B cell (primary cell): ENCODE results near the gene MLKL. TPM values are rescaled to one million over a fixed set of nuclear protein-coding genes. Genes with fewer than 3 reads are reported as not detected.

Experiments
- ATAC-seq: fragments of 200-7000 bp; cut with Tn5 transposase; one replicate; pipeline ENCODE4 v1.10.0; 2021; ENCODE audit warnings: low read depth, mild to moderate bottlenecking, moderate number of reproducible peaks, moderate library complexity
- CTCF ChIA-PET: fragments of 350-600 bp; sonication (Branson Sonifier 250); formaldehyde crosslinking; loops from one replicate; lab custom pipeline; 2021; ENCODE audit warnings: antibody characterized with exemption, inconsistent platforms; lab: Charles Lee
- POLR2A ChIA-PET: fragments of 350-600 bp; sonication (Branson Sonifier 250); formaldehyde crosslinking; loops from one replicate; lab custom pipeline; 2021; ENCODE audit warnings: antibody characterized with exemption; lab: Charles Lee
- DNase-seq: peaks from one replicate; pipeline ENCODE4 v3.0.0; 2013
- H2AFZ ChIP-seq: 2 replicates; pipeline ENCODE4 v1.6.1; 2012; ENCODE audit warnings: mild to moderate bottlenecking, low read depth, low read length; ENCODE audit not compliant: insufficient read depth, poor library complexity, severe bottlenecking
- H3K27ac ChIP-seq, 2 donors: 1 replicate in 1 of 2; 2 replicates in 1 of 2; pipeline ENCODE4 v1.5.1; 2012 to 2013; ENCODE audit warnings: low read length in 2 of 2, mild to moderate bottlenecking in 2 of 2, moderate library complexity in 1 of 2
- H3K27me3 ChIP-seq, 4 experiments: fragments of 200-600 bp in 1 of 4; sonication (generic) in 1 of 4; replicated peaks in 1 of 4; 1 replicate in 2 of 4; 2 replicates in 2 of 4; pipeline versions ENCODE4 v1.6.1 to v1.7.0; 2013 to 2016; ENCODE audit warnings: low read length in 3 of 4, mild to moderate bottlenecking in 2 of 4, mixed read lengths in 1 of 4, moderate library complexity in 1 of 4; ENCODE audit not compliant: insufficient read depth in 4 of 4, control insufficient read depth in 3 of 4; ENCODE audit errors: control extremely low read depth in 1 of 4
- H3K36me3 ChIP-seq, 2 experiments: replicated peaks in 1 of 2; 1 replicate in 1 of 2; 2 replicates in 1 of 2; pipeline versions ENCODE4 v1.6.1 to v1.7.1; 2013; ENCODE audit warnings: low read length in 1 of 2; ENCODE audit not compliant: insufficient read depth in 2 of 2, control insufficient read depth in 1 of 2; ENCODE audit errors: control extremely low read depth in 1 of 2, extremely low read depth in 1 of 2
- H3K4me1 ChIP-seq, 2 donors: fragments of 200-600 bp in 1 of 2; sonication (generic) in 1 of 2; 1 replicate in 1 of 2; 2 replicates in 1 of 2; pipeline versions ENCODE4 v1.5.1 to v1.6.1; 2013 to 2017; ENCODE audit warnings: low read length in 2 of 2; ENCODE audit not compliant: control insufficient read depth in 2 of 2, insufficient read depth in 2 of 2
- H3K4me2 ChIP-seq: replicated peaks from 2 replicates; pipeline ENCODE3; 2012; ENCODE audit warnings: mild to moderate bottlenecking, low read depth, low read length; ENCODE audit not compliant: poor library complexity, severe bottlenecking
- H3K4me3 ChIP-seq, 5 experiments: fragments of 200-600 bp in 1 of 5; sonication (generic) in 1 of 5; 1 replicate in 3 of 5; 2 replicates in 2 of 5; pipeline versions ENCODE4 v1.5.1 to v1.7.0; 2011 to 2016; ENCODE audit warnings: low read length in 4 of 5, mild to moderate bottlenecking in 4 of 5, low read depth in 2 of 5, control low read depth in 1 of 5, moderate library complexity in 1 of 5; ENCODE audit not compliant: insufficient read depth in 1 of 5; ENCODE audit errors: control extremely low read depth in 1 of 5, extremely low read depth in 1 of 5
- H3K79me2 ChIP-seq: fragments of 200-600 bp; sonication (generic); one replicate; pipeline ENCODE4 v1.6.0; 2016; ENCODE audit warnings: low read length; ENCODE audit not compliant: control insufficient read depth, insufficient read depth
- H3K9ac ChIP-seq: fragments of 200-600 bp; sonication (generic); 2 replicates; pipeline ENCODE4 v1.6.1; 2017; ENCODE audit warnings: mild to moderate bottlenecking, low read length, moderate library complexity
- H3K9me3 ChIP-seq, 3 donors: one replicate each; pipeline versions ENCODE4 v1.6.1 to v1.7.1; 2013; ENCODE audit warnings: low read length in 2 of 3; ENCODE audit not compliant: control insufficient read depth in 2 of 3, insufficient read depth in 1 of 3; ENCODE audit errors: control extremely low read depth in 1 of 3
- H4K20me1 ChIP-seq: 2 replicates; pipeline ENCODE4 v1.6.0; 2012; ENCODE audit warnings: mild to moderate bottlenecking, low read length; ENCODE audit not compliant: insufficient read depth, control insufficient read depth, poor library complexity, severe bottlenecking
- H3K27ac Mint-ChIP-seq: one replicate; pipeline ENCODE4 v1.8.0; 2021; ENCODE audit warnings: mixed read lengths
- H3K27me3 Mint-ChIP-seq: one replicate; pipeline ENCODE4 v1.8.0; 2021; ENCODE audit warnings: mixed read lengths
- H3K4me1 Mint-ChIP-seq: one replicate; pipeline ENCODE4 v1.8.0; 2021; ENCODE audit warnings: mixed read lengths
- H3K4me3 Mint-ChIP-seq: one replicate; pipeline ENCODE4 v1.8.0; 2021; ENCODE audit warnings: mixed read lengths
- H3K9me3 Mint-ChIP-seq: one replicate; pipeline ENCODE4 v1.8.0; 2022; ENCODE audit warnings: mixed read lengths; ENCODE audit not compliant: insufficient read depth
- EZH2 ChIP-seq: IDR thresholded peaks from 2 replicates; pipeline ENCODE4 v1.6.1; 2012; ENCODE audit warnings: borderline replicate concordance, low read depth, mild to moderate bottlenecking, moderate library complexity, low read length; ENCODE audit not compliant: insufficient read depth, poor library complexity, severe bottlenecking
- WGBS: methylation state at CpG from one replicate; pipeline ENCODE4 v1.1.5; 2013; ENCODE audit warnings: missing lambda C conversion rate; ENCODE audit not compliant: insufficient coverage; 5-methylcytosine and 5-hydroxymethylcytosine counted together
- intact Hi-C: fragments of 100-400 bp; cut with micrococcal nuclease; formaldehyde crosslinking; loops from one replicate; pipeline ENCODE4 v1.10.0; 2022
- polyA plus RNA-seq: library from polyadenylated mRNA; depleted of rRNA; stranded (reverse); fragments of >200 nt; gene quantifications from 2 replicates; pipeline ENCODE4 v1.2.3, GENCODE V29; 2012
- total RNA-seq, 2 donors: library from RNA; stranded (reverse); fragments of 120-200 nt in 1 of 2; gene quantifications; 1 replicate in 1 of 2; 2 replicates in 1 of 2; pipeline versions ENCODE4 v1.2.3 to v1.2.4, GENCODE V29; 2013 to 2022
- TF ChIP-seq, protein P1 (sequence below): fragments of 200-600 bp; IDR thresholded peaks from one replicate; pipeline ENCODE4 v1.8.0; 2022; ENCODE audit warnings: antibody characterized with exemption, mild to moderate bottlenecking

The MLKL gene
- total and polyA plus RNA-seq, 2 donors (not counting 1 experiment from before 2014, with no cell fraction given): 13.4 to 19.7 TPM

DNA sequence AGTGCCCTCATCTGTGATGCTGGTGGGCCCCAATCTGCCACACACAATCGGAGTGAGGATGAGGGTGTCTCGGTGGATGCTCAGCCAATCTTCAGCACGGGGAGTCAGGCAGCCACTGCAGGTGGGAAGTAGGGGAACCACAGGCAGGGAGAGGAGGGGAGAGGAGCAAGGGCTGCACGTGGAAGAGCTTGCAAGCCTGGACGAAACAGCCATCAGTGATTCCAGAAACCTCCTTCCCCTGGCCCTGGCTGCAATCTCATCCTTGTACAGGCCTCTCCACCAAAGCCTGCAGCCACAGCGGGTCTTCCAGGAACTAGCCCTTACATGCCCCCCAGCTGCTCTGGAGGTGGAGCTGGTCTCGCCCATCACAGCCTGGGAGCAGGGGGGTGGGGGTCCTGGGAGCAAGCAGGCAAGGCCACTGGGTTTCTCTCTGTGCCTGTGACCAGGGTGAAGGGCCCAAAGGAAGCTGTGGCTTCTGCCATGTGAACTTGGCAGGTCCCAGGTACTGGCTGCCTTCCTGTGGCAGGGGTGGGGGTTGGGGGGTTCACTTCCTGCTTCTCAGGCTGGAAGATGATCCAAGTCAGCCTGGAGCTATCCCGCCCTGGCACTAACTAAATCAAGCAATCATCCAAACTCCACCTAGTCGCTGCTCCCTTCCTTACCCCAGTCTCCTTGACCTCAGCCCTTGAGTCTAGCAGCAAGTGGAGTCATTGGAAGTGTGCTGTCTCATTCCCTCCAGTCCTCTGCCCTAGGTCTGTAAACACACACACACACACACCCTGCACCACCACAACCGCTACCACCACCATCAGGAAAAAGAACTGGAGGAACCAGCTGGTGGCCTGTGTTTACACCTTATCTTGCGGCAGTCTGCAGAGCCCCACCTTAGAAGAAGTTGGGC is 29.4 kb upstream of the MLKL start:
- H3K27ac Mint-ChIP-seq: no peak overlapping the region
- Histone ChIP-seq H4K20me1 (no peaks in the 10 kb centered on the region), H3K4me3 (no peak overlapping the region), H3K9me3 (peaks cover 0 to 11% (median 8%) of the 10 kb centered on the region in 3 donors), H2AFZ (no peak overlapping the region), H3K36me3 (no peaks in the 10 kb centered on the region), H3K9ac (no peak overlapping the region), H3K79me2 (no peaks in the 10 kb centered on the region), H3K4me2 (no peak overlapping the region), H3K4me1 (no peaks in the 10 kb centered on the region), H3K27me3 (no peaks in the 10 kb centered on the region), H3K27ac (no peak overlapping the region)
- no peaks in the 10 kb centered on the region for H3K4me1 Mint-ChIP-seq
- 23% methylated on average over 8 of the region's 11 CpGs for WGBS
- POLR2A ChIA-PET: no interaction called here
- no peak overlapping the region for H3K4me3 Mint-ChIP-seq
- ATAC-seq (no peak), DNase-seq (no peak)
- intact Hi-C loops: no loop called here
- CTCF ChIA-PET: interaction anchor here (0.5 kb wide), 1 partner anchor 84 kb away, joined by 3 read pairs; no protein-coding TSS in a partner anchor
- peaks cover 2% of the 10 kb centered on the region for H3K9me3 Mint-ChIP-seq
- TF ChIP-seq, protein P1, sequence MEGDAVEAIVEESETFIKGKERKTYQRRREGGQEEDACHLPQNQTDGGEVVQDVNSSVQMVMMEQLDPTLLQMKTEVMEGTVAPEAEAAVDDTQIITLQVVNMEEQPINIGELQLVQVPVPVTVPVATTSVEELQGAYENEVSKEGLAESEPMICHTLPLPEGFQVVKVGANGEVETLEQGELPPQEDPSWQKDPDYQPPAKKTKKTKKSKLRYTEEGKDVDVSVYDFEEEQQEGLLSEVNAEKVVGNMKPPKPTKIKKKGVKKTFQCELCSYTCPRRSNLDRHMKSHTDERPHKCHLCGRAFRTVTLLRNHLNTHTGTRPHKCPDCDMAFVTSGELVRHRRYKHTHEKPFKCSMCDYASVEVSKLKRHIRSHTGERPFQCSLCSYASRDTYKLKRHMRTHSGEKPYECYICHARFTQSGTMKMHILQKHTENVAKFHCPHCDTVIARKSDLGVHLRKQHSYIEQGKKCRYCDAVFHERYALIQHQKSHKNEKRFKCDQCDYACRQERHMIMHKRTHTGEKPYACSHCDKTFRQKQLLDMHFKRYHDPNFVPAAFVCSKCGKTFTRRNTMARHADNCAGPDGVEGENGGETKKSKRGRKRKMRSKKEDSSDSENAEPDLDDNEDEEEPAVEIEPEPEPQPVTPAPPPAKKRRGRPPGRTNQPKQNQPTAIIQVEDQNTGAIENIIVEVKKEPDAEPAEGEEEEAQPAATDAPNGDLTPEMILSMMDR: no peak
- TF ChIP-seq EZH2: no peak
- no peaks in the 10 kb centered on the region for H3K27me3 Mint-ChIP-seq

DNA sequence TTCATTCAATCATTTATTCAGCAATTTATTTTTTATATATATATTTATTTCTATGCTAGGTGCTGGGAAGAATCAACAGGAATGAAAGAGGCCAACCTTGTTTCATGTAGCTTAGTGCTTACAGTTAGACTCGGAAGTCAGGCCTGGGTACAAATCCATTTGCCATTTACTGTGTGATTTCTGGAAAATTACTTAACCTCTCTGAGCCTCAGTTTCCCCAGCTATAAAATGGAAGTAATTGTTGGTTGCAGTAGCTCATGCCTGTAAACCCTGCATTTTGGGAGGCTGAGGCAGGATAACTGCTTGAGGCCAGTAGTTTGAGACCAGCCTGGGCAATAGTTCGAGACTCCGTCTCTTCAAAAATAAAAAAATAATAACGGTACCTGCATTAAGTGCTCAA is 27.2 kb upstream of the MLKL start:
- Mint-ChIP-seq H3K9me3 (peaks cover 2% of the 10 kb centered on the region), H3K27ac (no peak overlapping the region), H3K4me1 (no peaks in the 10 kb centered on the region), H3K27me3 (peaks cover 3% of the 10 kb centered on the region), H3K4me3 (no peak overlapping the region)
- H3K27me3 ChIP-seq: no peaks in the 10 kb centered on the region
- no peak for ATAC-seq
- no peaks in the 10 kb centered on the region for H3K4me1 ChIP-seq
- WGBS: 100% methylated on average over 3 of the region's 4 CpGs
- TF ChIP-seq, protein P1: no peak
- no peak for TF ChIP-seq EZH2
- no peak overlapping the region for H3K9ac ChIP-seq
- H3K36me3 ChIP-seq: no peaks in the 10 kb centered on the region
- no peak overlapping the region for H3K4me2 ChIP-seq
- no peak overlapping the region for H3K4me3 ChIP-seq
- H2AFZ ChIP-seq: no peak overlapping the region
- ChIA-PET POLR2A (no interaction called here), CTCF (interaction anchor here (0.8 kb wide), 1 partner anchor 137 kb away, joined by 3 read pairs; no protein-coding TSS in a partner anchor)
- H4K20me1 ChIP-seq: no peaks in the 10 kb centered on the region
- no peak overlapping the region for H3K27ac ChIP-seq
- no peaks in the 10 kb centered on the region for H3K79me2 ChIP-seq
- peaks cover 0 to 11% (median 8%) of the 10 kb centered on the region in 3 donors for H3K9me3 ChIP-seq
- intact Hi-C loops: no loop called here
- DNase-seq: no peak
